TTC549 (cell line): Measurements from ENCODE around the gene SYNPR.

ENCODE experiments used
- FAIRE-seq: peaks from 2 replicates; lab custom pipeline; 2012; peaks lifted over from hg19 to GRCh38; lab: Jason Lieb, UNC

The SYNPR gene

DNA sequence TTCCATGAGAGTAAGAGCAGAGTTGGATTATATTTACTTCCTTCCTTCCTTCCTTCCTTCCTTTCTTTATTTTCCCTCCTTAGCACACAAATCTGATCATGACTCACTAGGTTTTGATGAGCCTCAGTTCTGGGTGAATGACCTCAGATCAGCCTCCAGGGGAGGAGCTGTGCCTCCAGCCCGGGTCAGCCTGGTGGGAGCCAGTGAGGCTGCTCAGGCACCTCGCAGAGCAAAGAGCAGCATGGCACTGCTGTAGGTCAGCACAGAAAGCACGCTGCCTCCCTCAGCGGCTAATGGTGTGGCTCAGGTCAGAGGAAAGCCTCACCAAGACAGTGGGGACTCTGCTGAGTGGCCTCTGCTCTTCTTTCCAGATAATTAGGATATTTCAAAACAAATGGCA lies 108.5 kb downstream of the SYNPR start:
- no peak for FAIRE-seq

DNA sequence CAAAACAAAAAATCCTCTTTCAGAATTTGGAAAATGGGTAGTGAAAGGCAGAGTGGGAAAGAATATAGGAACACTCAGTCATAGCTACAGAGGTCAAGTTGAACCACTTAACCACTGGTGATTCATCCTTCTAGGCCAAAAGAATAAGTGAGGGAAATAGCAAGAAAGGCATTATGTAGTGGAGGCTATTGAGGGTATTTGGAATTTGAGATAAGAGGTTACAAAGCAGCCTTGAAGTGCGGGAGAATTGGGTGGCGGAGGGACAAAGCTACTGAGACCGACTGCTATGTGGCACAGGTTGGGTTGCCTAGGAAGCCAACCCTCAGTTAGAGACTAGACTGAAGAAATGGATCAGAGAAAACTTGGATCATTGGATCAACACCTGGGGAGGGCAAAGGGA lies 109.5 kb downstream of the SYNPR start:
- no peak for FAIRE-seq

- FAIRE-seq: no peak
Measured at GRCh38 chr3:63390710-63391230, 112.7 kb downstream of the SYNPR start.

- FAIRE-seq: no peak
Measured at GRCh38 chr3:63395960-63396359, 117.9 kb downstream of the SYNPR start.

DNA sequence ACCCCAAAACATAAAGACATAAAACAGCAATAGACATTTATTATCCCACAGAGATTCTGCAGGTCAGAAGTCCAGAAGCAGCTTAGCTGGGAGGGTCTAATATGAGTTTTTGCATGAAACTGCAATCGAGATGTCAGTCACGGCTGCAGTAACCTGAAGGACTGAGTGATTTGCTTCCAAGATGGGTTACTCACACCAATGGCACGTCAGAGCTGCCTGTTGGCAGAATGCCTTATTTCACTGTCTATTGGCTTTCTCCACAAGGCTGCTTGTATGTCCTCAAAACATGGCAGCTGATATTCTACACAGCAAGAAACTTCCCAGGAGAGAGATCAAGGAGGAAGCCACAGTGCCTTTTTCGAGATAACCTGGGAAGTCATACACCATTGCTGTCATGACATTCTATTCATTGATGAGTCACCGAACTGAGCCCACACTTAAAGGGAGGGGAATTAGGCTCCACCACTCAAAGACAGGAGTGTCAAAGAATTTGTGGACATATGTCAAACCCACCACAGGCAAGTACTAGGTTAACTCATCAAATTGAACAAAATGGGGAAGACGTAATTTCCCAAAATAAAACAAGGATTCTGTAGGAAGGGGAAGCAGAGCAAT lies 122.2 kb downstream of the SYNPR start:
- no peak for FAIRE-seq

DNA sequence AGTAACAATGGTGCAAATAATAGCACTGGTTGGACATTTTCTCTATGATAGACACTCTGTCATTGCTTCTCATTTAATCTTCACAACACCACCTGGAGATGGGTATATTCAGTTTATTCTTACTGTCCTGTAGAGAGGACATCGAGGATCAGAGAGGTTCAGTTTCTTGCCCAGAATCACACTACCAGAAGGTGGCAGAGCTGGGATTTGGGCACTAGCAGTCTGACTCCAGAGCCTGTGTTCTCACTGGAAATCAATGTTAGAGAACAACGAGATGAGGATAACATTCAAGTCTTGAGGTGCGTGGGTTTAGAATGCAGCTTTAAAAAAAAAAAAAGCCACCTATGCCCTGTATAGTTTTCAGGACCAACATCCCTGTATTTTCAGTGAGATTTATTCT lies 127.8 kb downstream of the SYNPR start:
- FAIRE-seq: no peak

DNA sequence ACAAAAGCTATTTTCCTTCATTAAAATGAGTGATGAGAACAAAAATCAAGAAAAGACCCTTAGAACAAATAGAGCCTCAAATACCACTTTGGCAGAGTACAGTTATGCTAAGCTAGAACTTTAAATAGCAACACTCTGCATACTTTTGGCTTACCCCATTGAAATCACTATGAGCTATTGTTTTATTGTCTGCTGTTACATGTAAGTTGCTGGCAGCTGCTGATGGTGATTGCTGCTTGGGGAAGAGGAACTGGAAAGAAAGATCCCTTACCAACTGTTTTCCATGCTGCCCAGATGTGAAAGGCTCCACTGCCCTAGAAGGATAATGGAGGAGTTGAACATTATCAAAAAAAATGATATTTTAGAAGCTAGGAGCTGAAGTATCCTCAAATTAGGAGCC lies 135.4 kb downstream of the SYNPR start:
- no peak for FAIRE-seq

DNA sequence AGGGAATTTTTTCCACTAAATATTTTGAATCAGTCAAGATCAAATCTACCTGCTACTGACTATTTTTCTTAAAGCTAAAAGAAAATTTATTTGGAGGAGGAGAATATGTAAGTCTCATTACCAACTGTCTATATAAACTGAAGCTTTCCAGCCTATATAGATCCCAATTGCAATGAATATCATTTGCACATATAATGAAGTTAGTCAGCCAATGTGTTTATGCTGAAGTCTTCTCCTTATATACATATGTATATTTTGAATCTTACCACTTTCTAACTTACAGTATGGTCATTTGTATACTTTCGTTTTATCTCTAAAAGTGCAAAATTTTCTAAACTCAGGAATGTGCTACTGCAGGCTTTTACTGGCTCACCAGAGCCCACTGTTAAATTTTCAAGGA lies 136.5 kb downstream of the SYNPR start:
- no peak for FAIRE-seq

GRCh38 chr3:63429905-63430304 lies 151.8 kb downstream of the SYNPR start:
- FAIRE-seq: no peak

DNA sequence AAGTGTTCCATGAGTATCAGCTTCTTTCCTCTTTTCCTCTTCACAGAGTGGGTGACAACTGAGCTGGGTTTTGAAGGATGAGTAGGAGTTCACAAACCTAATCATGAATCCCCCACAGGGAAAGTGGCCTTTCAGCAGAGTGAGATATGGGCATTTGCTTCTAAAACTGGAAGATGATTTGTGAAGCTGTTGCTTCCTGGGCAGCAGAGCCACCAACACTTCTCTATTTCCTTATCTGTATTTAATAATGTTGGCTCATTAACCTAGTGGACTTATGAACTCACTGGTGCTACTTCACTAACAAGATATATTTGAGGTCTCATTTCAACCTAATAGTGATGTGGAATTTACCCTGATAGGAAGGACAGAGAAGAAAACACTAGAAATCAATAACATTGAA lies 152.8 kb downstream of the SYNPR start:
- FAIRE-seq: no peak

DNA sequence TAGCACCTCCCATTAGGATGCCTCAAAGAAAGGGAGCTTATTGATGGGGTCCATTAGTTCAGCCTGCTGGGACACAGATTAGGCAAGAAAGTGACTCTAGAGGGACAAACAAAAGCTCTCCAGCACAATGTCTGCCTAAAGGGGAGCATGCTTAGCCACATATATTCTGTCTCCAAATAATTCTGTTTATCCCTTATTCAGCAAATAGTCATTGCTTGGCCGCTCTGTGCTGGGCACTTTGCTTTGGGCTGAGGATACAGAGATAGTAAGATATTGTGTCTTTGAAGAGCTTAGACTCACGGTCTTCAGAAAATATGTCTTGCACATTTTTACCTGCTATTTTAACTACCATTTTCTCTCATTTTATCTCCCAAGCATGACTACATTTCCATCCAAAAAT lies 159.8 kb downstream of the SYNPR start:
- FAIRE-seq: no peak

GRCh38 chr3:63438826-63439371 lies 160.8 kb downstream of the SYNPR start:
- no peak for FAIRE-seq

- FAIRE-seq: no peak
Measured at GRCh38 chr3:63441262-63441661, 163.2 kb downstream of the SYNPR start.

DNA sequence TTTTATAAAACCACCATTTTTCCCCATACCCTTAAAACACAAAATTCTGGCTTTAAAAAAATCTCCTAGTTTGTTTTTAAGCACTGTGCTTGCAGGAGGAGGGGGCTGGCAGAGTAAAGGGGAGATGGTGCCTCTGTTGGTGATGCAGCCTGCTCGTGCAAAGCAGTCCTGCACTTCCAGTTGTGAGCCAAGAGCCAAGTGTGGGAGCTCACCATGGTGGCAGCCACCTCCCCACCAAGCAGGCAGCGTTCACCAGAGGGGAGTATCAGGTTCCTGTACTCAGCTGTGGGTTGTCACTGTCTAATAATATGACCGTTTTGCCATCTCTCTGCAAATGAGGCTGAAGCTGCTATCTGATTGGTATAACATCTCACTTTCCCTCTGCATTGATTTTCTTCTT lies 164.8 kb downstream of the SYNPR start:
- FAIRE-seq: no peak

DNA sequence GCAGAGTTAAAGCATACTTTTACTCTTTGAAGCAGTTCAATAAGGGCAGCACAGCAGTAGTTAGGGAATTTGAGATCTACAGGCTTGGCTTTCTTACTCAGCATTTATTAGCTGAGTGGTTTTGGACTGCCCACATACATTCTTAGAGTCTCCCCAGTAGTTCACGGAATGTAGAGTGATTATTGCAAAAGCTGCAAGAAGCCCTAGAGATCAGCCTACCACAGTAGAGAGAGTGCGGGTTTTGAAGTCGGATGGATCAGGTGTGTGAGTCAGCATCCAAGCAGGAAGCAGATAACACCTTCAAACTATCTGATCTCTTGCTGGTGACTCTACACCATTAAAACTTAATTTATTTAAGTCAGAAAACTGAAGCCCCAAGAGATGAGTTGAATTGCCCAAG lies 171.9 kb downstream of the SYNPR start:
- FAIRE-seq: no peak

- FAIRE-seq: no peak
Measured at GRCh38 chr3:63450634-63451363, 172.7 kb downstream of the SYNPR start.

- no peak for FAIRE-seq
Measured at GRCh38 chr3:63456901-63457300, 178.8 kb downstream of the SYNPR start.

DNA sequence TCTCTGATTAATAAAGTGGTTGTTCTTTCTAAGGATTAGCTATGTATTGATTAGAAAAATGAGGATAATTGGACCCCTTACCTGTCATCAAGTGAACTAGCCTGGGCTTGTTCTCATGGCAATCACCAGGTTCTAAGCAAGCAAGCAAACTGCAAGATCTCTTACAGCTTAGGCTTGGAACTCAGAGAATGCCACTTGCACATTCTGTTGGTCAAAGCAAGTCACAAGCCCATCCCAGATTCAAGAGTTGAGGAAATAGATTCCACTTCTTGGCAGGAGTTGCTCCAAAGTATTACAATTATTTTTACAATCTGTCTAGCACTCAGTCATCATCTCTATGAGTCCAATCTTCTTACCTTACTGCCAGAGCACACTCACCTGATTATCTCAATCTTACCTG lies 180.3 kb downstream of the SYNPR start:
- FAIRE-seq: no peak

DNA sequence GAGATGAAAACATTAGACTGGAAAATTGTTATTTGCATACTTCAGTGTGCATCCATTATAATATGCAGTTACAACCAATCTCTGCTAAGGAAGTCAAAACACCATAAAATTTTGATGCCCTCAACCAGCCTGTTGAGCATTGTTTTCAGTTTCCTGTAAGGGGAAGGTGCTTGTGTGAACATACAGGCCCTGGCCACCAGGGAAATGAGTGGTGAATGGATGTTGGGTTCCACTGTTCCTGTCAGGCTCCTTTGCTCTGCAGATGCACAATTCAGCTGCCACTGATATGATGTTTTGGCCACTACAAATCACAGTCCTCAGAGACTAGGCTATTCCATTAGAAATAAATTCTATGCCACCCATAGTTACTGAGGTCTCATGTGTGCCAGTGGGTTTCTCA lies 184.6 kb downstream of the SYNPR start:
- FAIRE-seq: no peak

DNA sequence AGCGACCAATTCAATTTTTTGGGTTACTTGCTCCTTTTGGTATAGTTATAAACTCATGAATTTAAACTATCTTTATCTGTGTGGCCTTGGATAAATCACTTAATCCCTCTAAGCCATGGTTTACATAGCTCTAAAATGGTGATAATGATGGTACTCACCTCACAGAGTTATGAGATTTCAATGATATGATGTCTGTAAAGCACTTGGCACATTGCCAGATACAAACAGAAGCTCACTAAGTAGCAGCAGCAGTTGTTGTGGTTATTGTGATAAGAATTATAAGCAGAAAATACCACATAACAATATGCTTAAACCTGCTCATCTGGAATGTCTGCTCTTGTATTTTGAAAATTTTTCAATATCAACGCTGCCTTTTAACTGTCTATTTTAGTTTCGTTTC lies 189.3 kb downstream of the SYNPR start:
- FAIRE-seq: no peak

- FAIRE-seq: no peak
Measured at GRCh38 chr3:63470745-63471144, 192.6 kb downstream of the SYNPR start.

GRCh38 chr3:63471781-63472180 lies 193.7 kb downstream of the SYNPR start:
- no peak for FAIRE-seq

DNA sequence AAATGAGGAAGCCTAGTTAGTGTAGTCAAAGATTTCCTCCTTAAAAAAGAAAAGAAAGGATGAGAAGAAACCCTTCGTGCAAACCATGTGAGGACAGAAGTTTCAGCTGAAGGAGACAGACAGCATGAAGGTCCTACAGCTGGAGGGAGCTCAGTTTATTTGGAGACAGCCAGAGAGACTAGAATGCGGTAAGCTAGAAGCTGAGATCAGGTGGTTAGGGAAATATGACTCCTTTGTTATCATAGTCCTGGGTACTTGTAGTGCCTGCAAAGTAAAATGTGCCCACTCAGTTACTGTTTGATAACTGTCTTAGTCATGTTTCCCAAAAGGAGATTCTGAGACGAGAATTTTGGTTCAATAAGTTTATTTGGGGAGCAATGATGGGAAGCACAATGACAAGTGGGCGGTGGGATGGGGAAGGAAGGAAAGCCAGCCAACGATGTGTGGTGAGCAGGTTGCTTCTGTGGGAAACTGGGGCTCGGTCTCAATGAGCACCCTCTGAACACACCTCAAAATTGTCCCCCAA lies 195.6 kb downstream of the SYNPR start:
- FAIRE-seq: no peak
